HUES6 (cell line): ENCODE data around the gene KLC4.

Source experiments
- H3K27ac ChIP-seq: 2 replicates; pipeline ENCODE4 v1.7.0; 2013; ENCODE audit warnings: low read depth, mild to moderate bottlenecking, low read length, inconsistent platforms
- H3K27me3 ChIP-seq: 2 replicates; pipeline ENCODE4 v1.6.1; 2013; ENCODE audit warnings: low read length; ENCODE audit not compliant: control insufficient read depth, insufficient read depth
- H3K36me3 ChIP-seq: 2 replicates; pipeline ENCODE4 v1.6.1; 2013; ENCODE audit warnings: low read length; ENCODE audit not compliant: control insufficient read depth, insufficient read depth
- H3K4me1 ChIP-seq: 2 replicates; pipeline ENCODE4 v1.6.1; 2013; ENCODE audit warnings: low read length; ENCODE audit not compliant: control insufficient read depth, insufficient read depth
- H3K4me3 ChIP-seq: 2 replicates; pipeline ENCODE4 v1.5.1; 2013; ENCODE audit warnings: low read depth, low read length
- H3K9ac ChIP-seq: one replicate; pipeline ENCODE4 v1.6.1; 2013; ENCODE audit warnings: mild to moderate bottlenecking, low read length
- H3K9me3 ChIP-seq: 2 replicates; pipeline ENCODE4 v1.6.1; 2013; ENCODE audit warnings: low read depth, low read length; ENCODE audit not compliant: control insufficient read depth, insufficient read depth

Gene KLC4

DNA sequence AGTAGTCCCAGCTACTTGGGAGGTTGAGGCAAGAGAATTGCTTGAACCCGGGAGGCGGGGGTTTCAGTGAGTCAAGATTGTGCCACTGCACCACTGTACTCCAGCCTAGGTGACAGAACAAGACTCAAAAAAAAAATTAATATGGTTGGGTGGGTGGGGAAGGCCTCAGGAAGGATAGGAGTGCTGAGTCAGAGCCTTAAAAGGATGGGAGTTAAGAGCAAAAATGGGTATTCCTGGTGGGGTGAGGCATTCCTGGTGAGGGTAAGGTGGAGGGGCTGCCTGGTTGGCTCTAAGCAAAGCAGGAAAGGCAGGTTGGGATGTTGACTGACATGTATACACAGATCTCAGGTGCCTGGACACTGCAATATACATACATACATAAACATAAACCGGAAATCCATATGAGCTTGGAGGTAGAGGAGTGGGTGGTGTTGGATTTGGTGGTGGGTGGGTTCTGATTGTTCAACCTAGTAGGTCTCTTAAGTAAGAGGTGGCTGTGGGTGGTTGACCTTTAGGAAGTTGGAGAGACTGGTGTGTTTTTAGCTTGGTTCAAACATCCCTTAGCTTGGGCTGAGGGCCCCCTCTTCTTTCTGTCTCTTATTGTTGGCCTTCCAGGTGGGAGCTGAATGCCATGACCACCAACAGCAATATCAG is 39.3 kb upstream of the KLC4 start:
- Histone ChIP-seq H3K4me3 (0 out of 2 replicates have a peak overlapping the region, but pooled peaks have one; percentile 93), H3K27ac (no peak overlapping the region), H3K4me1 (peaks cover 5% of the 10 kb centered on the region; the same call in 1 of the 2 replicates), H3K36me3 (peaks cover 42% of the 10 kb centered on the region), H3K27me3 (no peaks in the 10 kb centered on the region), H3K9me3 (no peaks in the 10 kb centered on the region), H3K9ac (peak overlapping the region; percentile 39)

DNA sequence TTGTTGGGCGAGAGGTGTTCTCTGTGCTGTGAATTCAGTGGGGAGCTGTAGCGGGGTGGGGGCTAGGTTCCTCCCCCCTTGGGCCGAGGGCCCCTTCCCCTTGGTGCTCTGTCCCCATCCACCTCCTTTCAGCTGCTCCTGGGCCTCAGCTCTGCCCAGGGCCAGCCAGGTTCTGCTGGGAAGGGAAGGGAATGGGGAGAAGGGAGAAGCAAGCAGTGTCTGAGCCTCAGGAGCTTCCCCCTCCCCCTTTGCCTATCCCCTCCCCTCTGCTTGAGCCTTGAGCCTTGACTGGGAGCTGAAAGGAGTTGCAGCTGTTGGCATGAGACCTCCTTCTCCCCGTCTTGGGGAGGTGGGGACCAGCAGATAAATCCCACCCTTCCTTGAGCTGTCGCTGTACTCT is 38.6 kb upstream of the KLC4 start:
- Histone ChIP-seq H3K36me3 (peaks cover 46% of the 10 kb centered on the region), H3K4me1 (peaks cover 5% of the 10 kb centered on the region; the same call in 1 of the 2 replicates), H3K9me3 (no peaks in the 10 kb centered on the region), H3K9ac (peak overlapping the region; percentile 76), H3K4me3 (peak overlapping the region; percentile 93), H3K27me3 (no peaks in the 10 kb centered on the region), H3K27ac (peak overlapping the region; percentile 76)

DNA sequence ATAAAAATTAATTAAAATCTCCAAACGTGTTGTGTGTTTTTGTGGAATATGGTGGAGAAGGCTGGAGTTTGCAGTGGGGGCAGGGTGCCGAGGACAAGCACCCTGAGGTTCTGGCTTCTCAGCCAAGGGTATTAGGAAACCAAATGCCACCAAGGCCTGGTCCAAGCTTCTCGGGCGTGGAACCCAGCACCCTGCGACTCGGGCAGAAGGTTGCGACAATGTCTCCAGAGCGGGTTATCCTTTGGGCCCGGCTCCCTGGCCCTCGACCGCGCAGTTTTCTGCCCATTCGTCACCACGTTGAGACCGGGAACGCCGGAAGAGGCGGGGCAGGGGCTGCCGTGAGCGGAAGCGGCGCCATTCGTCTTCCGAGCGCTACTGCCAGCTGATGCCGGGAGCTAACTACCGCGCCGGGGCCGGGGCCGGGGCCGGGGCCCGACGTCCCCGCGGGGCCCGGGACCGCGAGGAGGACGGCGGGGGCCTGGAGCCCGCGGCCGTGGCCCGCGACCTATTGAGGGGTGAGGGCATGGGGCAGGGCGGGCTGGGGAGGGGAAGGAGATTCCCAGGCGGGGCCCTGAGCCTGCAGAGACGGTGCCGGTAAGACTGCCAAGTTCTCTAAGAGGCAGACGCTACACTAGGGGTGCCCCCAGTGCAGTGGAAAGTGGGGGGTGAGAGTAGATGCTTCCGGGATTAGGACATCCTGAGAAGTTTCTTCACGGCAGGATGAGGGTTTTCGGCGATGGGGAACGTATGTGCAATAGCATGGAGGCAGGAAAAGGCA is 38.0 kb upstream of the KLC4 start, which contains the start of gene RRP36:
TSS of gene RRP36 (plus strand) at position 354 of the 778 bp plus-strand sequence. CDS start at position 386, 32 bp downstream.
- Histone ChIP-seq H3K4me3 (peak within 1 kb of the TSS; percentile 93), H3K36me3 (peaks cover 52% of the 10 kb centered on the region), H3K9ac (peak within 1 kb of the TSS; percentile 96), H3K27ac (peak within 1 kb of the TSS; percentile 76), H3K4me1 (peaks cover 5% of the 10 kb centered on the region; the same call in 1 of the 2 replicates), H3K9me3 (no peaks in the 10 kb centered on the region), H3K27me3 (no peaks in the 10 kb centered on the region)

DNA sequence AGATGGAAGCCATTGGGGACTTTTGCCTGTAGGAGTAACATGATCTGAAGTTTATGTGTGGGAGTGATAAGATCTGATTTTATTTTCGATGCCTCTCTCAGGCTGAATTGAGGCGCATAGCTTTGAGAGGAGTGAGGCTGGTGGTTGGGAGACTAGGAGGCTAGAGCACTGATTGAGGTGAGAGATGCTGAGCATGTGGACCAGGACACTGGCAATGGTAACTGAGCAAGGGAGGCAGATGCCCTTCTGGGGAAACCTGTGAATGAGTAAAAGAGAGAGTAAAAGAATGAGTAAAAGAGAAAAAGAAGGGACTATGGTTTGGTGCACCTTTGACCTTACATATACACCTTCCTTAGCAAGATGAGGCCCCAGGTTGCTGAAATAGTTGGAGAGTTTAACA is 35.0 kb upstream of the KLC4 start:
- peaks cover 63% of the 10 kb centered on the region for H3K36me3 ChIP-seq
- no peak overlapping the region for H3K27ac ChIP-seq
- no peaks in the 10 kb centered on the region for H3K27me3 ChIP-seq
- H3K9me3 ChIP-seq = no peaks in the 10 kb centered on the region
- H3K4me3 ChIP-seq = no peak overlapping the region
- peaks cover 5% of the 10 kb centered on the region; the same call in 1 of the 2 replicates for H3K4me1 ChIP-seq
- H3K9ac ChIP-seq = no peak overlapping the region

DNA sequence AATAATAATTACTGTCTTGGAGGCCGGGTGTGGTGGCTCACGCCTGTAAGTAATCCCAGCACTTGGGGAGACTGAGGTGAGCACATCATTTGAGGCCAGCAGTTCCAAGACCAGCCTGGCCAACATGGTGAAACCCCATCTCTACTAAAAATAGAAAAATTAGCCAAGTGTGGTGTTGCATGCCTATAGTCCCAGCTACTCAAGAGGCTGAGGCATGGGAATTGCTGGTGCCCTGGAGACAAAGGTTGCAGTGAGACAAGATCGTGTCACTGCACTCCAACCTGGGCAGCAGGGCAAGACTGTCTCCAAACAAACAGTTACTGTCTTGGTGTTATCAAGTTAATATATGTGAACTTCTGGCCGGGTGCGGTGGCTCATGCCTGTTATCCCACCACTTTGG is 33.1 kb upstream of the KLC4 start:
- H3K4me3 ChIP-seq = no peak overlapping the region
- peaks cover 67% of the 10 kb centered on the region for H3K36me3 ChIP-seq
- H3K9me3 ChIP-seq = no peaks in the 10 kb centered on the region
- H3K4me1 ChIP-seq = no peaks in the 10 kb centered on the region
- no peaks in the 10 kb centered on the region for H3K27me3 ChIP-seq
- no peak overlapping the region for H3K9ac ChIP-seq
- H3K27ac ChIP-seq = no peak overlapping the region

DNA sequence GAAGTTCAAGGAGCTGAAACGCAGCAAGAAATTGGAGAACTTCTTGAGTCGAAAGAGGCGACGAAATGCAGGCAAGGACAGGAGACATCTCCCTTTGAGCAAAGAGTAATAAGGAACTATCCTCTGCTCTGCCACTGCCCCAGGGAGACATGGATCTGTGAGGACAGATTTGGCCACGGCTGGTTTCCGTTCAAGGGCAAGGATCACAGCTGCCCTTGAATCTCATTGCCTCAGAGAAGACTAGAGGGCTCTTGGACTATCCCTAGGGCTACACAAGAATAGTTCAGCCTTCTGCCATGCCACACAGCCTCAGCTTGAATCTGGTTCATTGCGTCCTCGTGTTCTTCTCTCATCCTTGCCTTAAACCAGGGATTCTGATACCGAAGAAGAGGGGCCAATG is 30.3 kb upstream of the KLC4 start:
- Histone ChIP-seq H3K9ac (no peak overlapping the region), H3K4me1 (no peaks in the 10 kb centered on the region), H3K36me3 (peaks cover 79% of the 10 kb centered on the region), H3K27me3 (no peaks in the 10 kb centered on the region), H3K4me3 (no peak overlapping the region), H3K9me3 (no peaks in the 10 kb centered on the region), H3K27ac (no peak overlapping the region)

DNA sequence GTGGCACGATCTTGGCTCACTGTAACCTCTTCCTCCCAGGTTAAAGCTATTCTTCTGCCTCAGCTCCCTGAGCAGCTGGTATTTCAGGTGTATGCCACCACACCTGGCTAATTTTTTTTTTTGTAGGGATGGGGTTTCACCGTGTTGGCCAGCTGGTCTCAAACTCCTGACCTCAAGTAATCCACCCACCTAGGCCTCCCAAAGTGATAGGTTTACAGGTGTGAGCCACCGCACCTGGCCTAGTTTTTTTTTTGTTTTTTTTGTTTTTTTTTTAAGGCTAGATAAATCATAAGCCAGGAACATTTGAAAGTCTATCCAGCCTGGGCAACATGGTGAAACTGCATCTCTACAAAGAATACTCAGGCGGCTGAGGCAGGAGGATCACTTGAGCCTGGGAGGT is 27.1 kb upstream of the KLC4 start:
- Histone ChIP-seq H3K9ac (no peak overlapping the region), H3K27ac (no peak overlapping the region), H3K4me3 (no peak overlapping the region), H3K4me1 (no peaks in the 10 kb centered on the region), H3K9me3 (no peaks in the 10 kb centered on the region), H3K36me3 (peaks cover 73% of the 10 kb centered on the region), H3K27me3 (no peaks in the 10 kb centered on the region)

DNA sequence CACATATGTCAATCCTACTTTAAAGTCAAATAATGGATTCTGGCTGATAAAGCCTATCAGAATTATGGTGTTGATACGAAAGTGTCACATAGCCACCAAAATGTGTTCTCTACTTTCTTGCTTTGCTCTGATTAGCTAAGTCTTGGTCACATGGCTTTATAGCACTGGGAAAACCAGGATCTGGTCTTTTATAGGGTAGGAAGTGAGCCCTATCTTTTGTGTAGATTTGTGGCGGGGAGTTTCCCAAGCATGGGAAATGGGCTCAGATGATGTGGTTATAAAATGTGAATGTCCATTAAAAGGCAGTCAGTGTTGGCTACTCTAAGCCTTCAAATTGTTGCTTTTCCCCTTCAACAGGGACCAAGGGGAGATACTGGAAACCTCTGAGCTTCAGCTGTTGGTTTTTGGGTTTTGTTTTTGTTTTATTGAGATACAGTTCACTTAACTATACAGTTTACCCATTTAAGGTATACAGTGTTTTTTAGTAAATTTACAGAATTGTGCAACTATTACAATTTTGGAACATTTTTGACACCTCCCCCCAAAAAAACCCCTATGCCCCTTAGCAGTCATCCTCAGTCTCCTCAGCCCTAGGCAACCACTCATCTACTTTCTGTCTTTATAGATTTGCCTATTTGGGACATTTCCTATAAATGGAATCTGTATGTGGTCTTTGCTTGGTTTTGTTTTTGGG is 25.8 kb upstream of the KLC4 start:
- no peak overlapping the region for H3K4me3 ChIP-seq
- H3K36me3 ChIP-seq = peaks cover 73% of the 10 kb centered on the region
- no peaks in the 10 kb centered on the region for H3K4me1 ChIP-seq
- H3K27ac ChIP-seq = no peak overlapping the region
- H3K27me3 ChIP-seq = no peaks in the 10 kb centered on the region
- H3K9me3 ChIP-seq = no peaks in the 10 kb centered on the region
- H3K9ac ChIP-seq = no peak overlapping the region

DNA sequence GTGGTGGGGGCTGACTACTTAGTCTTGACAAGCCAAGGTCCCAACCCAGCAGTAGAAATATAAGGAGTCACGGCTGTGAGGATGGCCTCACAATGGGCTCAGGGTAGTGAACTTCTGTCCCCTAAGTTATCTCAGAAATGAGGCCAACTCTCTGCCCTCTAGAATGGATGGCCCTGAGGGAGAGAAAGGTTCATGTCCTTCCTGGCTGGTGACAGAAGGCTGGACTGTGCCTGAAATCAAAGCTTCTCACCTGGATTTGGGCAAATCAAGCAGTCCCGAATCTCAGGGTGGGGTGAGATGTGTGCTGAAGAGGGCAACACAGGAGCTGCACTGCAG is 25.3 kb upstream of the KLC4 start:
- Histone ChIP-seq H3K27ac (no peak overlapping the region), H3K27me3 (no peaks in the 10 kb centered on the region), H3K9ac (no peak overlapping the region), H3K9me3 (no peaks in the 10 kb centered on the region), H3K36me3 (peaks cover 73% of the 10 kb centered on the region), H3K4me1 (no peaks in the 10 kb centered on the region), H3K4me3 (no peak overlapping the region)

DNA sequence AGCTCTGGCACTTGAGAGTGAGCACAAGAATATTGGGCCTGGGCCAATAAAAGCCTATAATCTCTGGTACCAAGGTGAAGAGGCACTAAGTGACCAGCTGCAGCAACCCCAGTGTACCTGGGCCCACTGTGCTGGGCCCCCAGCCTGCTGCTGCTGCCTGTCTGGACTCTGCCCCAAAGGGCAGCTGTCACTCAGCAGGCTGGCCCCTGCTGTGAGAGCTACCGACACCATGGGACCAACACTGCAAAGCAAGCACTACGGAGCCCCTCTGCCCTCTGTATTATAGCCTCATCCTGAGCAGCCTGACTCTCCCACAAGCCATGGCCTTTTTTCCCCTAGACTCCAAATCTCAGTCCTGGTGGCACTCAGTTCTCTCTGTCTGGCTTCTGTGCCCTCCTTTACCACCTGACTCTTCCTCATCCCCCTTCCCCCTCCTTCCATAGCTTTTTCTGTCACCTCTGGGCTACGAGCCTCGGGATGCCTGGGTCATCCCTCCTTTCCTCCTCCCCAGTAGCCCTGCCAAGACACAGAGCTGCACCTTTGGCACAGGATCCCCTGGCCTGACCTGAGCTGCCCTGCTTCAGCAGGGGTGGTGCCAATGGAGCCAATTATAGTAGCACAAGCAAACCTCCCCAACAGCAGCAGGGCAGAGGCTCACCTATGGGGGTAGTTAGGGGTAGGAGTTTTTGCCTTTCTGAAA is 23.8 kb upstream of the KLC4 start:
- H3K4me3 ChIP-seq = no peak overlapping the region
- H3K4me1 ChIP-seq = no peaks in the 10 kb centered on the region
- no peak overlapping the region for H3K27ac ChIP-seq
- H3K27me3 ChIP-seq = no peaks in the 10 kb centered on the region
- no peak overlapping the region for H3K9ac ChIP-seq
- no peaks in the 10 kb centered on the region for H3K9me3 ChIP-seq
- H3K36me3 ChIP-seq = peaks cover 75% of the 10 kb centered on the region
